Omental fat pad (tissue), 4 donors: ENCODE measurements around the gene ARHGAP31. TPM values are rescaled to one million over a fixed set of nuclear protein-coding genes. Genes with fewer than 3 reads are reported as not detected.

Experiments
- ATAC-seq: fragments of 150-250 bp; one replicate; pipeline ENCODE4 v1.9.1; 2016; ENCODE audit warnings: mild to moderate bottlenecking, moderate library complexity; ENCODE audit not compliant: low FRiP score
- DNase-seq: peaks from one replicate; pipeline ENCODE4 v3.0.0-alpha.2; 2019; ENCODE audit warnings: low spot score
- small RNA-seq: library from RNA; depleted of rRNA; stranded (forward); fragments of <200 nt; gene quantifications from one replicate; pipeline ENCODE3, GENCODE V24; 2016
- total RNA-seq, 4 donors: library from RNA; depleted of rRNA; stranded (reverse); fragments of >200 nt; gene quantifications; one replicate each; pipeline ENCODE4 v1.1.0, GENCODE V29; 2016
- TF ChIP-seq, protein P1 (sequence below), 3 donors: fragments of 450-650 bp; IDR thresholded peaks; one replicate each; pipeline ENCODE4 v1.5.1; 2016 to 2017; ENCODE audit warnings: antibody characterized with exemption in 3 of 3, mild to moderate bottlenecking in 3 of 3, moderate library complexity in 2 of 3

Gene ARHGAP31
- total RNA-seq, 4 donors from 2014 or later, result 14.4 to 61.2 (median 36.6) TPM

DNA sequence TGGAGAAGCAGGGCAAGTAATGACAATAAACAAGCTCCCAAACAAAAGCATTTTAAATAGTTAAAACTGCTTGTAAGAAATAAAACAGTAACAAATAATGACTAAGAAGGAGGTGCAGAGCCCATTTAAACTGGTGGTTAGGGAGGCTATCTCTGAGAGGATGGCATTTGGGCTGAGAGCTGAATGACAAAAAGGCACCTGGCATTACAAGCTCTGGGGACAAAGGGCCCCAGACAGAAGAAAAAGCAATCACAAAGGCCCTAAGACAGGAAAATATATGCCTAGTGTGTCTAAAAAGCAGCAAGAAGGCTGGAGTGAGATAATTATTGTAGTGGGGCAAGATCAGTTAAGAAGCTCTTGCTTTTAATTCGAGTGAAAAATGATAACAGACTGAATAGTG lies 159.6 kb downstream of the ARHGAP31 start:
- DNase-seq (no peak), ATAC-seq (no peak)
- TF ChIP-seq, protein P1, sequence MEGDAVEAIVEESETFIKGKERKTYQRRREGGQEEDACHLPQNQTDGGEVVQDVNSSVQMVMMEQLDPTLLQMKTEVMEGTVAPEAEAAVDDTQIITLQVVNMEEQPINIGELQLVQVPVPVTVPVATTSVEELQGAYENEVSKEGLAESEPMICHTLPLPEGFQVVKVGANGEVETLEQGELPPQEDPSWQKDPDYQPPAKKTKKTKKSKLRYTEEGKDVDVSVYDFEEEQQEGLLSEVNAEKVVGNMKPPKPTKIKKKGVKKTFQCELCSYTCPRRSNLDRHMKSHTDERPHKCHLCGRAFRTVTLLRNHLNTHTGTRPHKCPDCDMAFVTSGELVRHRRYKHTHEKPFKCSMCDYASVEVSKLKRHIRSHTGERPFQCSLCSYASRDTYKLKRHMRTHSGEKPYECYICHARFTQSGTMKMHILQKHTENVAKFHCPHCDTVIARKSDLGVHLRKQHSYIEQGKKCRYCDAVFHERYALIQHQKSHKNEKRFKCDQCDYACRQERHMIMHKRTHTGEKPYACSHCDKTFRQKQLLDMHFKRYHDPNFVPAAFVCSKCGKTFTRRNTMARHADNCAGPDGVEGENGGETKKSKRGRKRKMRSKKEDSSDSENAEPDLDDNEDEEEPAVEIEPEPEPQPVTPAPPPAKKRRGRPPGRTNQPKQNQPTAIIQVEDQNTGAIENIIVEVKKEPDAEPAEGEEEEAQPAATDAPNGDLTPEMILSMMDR (IDR thresholded peaks at IDR 0.05), result no peak

DNA sequence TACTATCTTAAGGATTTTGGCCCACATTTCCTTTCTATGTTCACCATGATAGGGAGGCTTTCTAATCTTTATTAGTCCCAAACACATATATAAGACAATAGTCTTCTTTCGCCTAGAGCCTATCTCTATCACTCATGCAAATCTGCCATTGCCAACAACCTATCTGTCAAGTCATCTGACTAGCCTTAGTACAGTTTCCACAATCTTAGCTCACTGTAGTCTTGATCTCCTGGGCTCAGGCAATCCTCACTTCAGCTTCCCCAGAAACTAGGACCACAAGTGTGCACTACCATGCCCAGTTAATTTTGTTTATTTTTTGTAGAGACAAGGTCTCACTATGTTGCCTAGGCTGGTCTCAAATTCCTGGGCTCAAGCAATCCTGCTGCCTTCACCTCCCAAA lies 162.3 kb downstream of the ARHGAP31 start:
- no peak for ATAC-seq
- TF ChIP-seq, protein P1 (IDR thresholded peaks at IDR 0.05), result no peak
- no peak for DNase-seq

DNA sequence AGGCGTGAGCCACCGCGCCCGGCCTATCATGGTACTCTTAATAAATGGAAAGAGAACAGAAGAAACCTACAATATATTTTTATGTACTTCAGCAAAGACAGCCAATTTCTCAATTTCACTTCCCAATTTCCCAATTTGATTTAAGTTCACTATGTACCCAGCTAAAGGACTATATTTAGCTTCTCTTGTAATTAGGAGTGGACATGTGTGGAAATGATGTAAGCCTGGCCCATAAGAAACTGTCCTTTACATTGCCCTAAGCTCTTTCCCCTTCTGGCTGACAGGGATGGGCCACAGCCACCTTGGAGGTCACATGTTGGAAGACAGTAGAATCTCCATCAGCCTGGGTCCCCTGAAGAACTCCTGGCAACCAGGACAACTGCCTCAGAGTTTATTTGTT lies 163.1 kb downstream of the ARHGAP31 start:
- no peak for ATAC-seq
- DNase-seq, result no peak
- TF ChIP-seq, protein P1 (IDR thresholded peaks at IDR 0.05), result no peak

DNA sequence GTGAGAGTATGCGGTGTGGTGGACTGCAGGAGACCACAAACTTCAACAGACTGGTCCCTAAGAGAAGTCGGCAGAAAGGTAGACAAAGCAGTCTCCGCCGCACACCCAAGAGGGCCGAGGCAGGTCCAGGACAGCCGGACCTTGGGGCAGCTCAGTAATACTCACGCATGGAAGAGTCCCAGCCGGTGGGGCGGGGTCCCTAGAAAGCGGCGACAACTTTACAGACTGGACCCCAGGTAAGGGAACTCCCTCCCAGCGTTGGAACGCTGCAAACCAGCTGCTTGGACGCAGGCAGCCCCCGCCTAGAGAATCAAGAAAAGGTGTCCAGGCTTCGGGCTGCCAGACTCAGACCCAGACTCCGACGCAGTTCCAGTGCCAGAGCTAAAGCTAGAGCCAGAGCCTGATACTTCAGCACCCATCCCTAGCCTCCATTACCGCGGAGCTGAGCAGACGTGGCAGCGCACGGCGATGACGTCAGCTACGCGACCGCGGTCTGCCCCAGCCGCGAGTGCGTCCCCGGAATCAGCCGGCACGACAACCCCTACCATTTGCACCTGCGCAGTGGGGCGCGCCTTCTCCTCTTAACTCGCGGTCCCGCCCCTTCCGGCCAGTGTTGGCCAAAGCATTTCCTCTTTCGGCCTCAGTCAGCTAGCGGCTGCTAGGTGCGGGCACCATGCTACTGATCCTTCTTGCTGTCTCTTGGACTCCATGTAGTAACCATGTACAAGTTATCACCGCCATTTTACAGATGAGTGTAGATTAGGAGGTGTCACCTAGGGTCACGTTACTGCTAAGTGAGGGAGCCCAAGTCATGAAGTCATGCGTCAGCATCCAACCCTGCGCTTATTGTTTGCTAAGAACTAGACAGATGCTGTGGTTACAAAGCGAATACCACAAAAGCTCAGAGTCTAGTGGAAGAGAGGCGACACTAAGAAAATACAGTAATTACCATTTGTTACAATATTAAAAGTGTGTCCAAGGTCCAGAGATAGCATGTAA lies 169.3 kb downstream of the ARHGAP31 start, which contains the start of gene TMEM39A:
Gene TMEM39A, minus strand, starts transcription at position 445 of the 999 bp plus-strand sequence. CDS start 1,541 bp downstream, outside the sequence.
- TF ChIP-seq, protein P1 (IDR thresholded peaks at IDR 0.05), result no peak
- ATAC-seq (peak; percentile 98), DNase-seq (peak; percentile 99)

DNA sequence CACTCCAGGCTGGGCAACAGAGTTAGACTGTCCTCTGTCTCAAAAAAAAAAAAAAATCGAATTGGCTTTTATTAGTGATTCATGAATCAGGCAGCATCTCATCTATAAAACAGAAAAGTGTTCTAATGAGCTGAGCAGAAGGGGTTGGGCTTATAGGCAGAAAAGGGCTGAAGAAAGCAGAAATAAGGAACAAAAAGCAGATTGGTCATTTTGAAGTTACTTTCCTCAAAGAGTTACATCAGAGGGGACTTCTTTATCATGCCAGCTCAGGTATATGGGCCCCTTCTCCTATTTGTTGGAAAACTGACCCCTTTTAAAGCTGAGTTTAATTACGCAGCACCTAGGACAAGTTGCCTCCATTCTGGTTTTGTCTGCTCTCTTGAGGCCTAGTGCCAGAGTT lies 173.9 kb downstream of the ARHGAP31 start:
- ATAC-seq (no peak), DNase-seq (no peak)
- TF ChIP-seq, protein P1 (IDR thresholded peaks at IDR 0.05), result no peak

DNA sequence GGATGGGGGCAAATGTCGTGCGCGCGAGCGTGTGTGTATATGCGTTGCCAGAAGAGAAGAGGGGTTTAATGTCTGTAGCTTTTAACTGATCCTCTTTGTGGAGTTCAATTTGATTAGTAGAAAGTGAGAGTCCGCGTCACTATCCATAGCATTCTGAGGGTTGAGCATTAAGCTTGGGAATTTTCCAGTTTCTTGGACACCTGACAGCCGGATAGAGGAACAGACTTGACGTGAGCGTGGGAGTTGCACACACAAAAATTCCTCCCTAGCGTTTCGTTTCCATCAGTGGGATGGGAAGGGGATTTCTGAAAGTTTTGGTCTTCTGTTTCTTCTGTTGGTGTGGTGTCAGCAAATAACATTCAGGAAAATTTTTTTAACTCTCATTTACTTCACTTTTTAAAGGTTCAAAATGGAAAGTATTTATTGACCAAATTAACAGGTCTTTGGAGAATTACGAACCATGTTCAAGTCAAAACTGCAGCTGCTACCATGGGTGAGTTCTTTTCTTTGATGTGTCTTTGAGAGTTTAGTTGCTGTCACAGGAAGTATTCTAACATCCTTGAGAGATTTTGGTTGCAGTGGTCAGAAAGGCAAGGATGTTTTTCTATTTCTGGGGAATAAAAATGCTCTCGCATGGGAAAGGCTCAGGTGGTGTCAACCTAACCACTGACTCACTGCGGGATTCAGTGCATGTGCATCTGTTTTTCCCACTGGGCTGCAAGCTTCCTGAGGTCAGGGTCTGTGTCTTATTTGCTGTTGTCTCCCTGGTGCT lies 175.4 kb downstream of the ARHGAP31 start:
- TF ChIP-seq, protein P1 (IDR thresholded peaks at IDR 0.05), result no peak
- no peak for DNase-seq
- ATAC-seq, result peak; percentile 55

Small RNAs within 50 kb of the gene (small RNA-seq; reads per million reads assigned to genes)
- not detected for gene RNU6-1127P

Other genes with a start within 250 kb of the ARHGAP31 start
- gene TEX55, start 148.2 kb upstream of the ARHGAP31 start, total RNA-seq, result not detected
- 10 to 100 TPM in 2 of 4 donors, 1 to 10 TPM in 2; 1.1 to 49.3 (median 12.4) TPM for gene UPK1B, start 120.8 kb upstream of the ARHGAP31 start, total RNA-seq
- gene B4GALT4, start 53.5 kb upstream of the ARHGAP31 start, total RNA-seq, result 10 to 100 TPM; 18.8 to 33.4 (median 25.9) TPM
- 10 to 100 TPM; 54.7 to 60.2 (median 56.9) TPM for gene TMEM39A, start 169.2 kb downstream of the ARHGAP31 start, total RNA-seq
- gene POGLUT1, start 174.6 kb downstream of the ARHGAP31 start, total RNA-seq, result 10 to 100 TPM; 15.0 to 28.2 (median 17.7) TPM
- gene TIMMDC1, start 204.2 kb downstream of the ARHGAP31 start, total RNA-seq, result 10 to 100 TPM; 23.7 to 55.5 (median 42.1) TPM